HepG2 (cell line): Measurements from ENCODE around the gene GABARAPL2. TPM values are rescaled to one million over a fixed set of nuclear protein-coding genes. Genes with fewer than 3 reads are reported as not detected.

Source experiments
- ATAC-seq: fragments of 200-7000 bp; cut with Tn5 transposase; 3 replicates; pipeline ENCODE4 v1.9.1; 2020; ENCODE audit warnings: mild to moderate bottlenecking, moderate library complexity
- BruUV-seq: library from RNA; stranded (reverse); fragments of 400-500 nt; replicated peaks from 2 replicates; lab custom pipeline; 2021; lab: Mats Ljungman, UMichigan
- CTCF ChIA-PET: fragments of 300-600 bp; formaldehyde crosslinking; extraction: SDS; loops from one replicate; lab custom pipeline; 2021; ENCODE audit warnings: low total read pairs, inconsistent platforms, low intra/inter-chr PET ratio; lab: Yijun Ruan, JAX
- POLR2A ChIA-PET: fragments of 350-600 bp; sonication (Branson Sonifier 250); formaldehyde crosslinking; loops from one replicate; lab custom pipeline; 2020; ENCODE audit warnings: antibody characterized with exemption, inconsistent platforms; lab: Yijun Ruan, JAX
- DNase-seq: peaks from one replicate; pipeline ENCODE4 v3.0.0-alpha.2; 2015; ENCODE audit warnings: low spot score
- FAIRE-seq: peaks from 3 replicates; lab custom pipeline; 2011; peaks lifted over from hg19 to GRCh38; lab: Jason Lieb, UNC
- H2AFZ ChIP-seq: one replicate; pipeline ENCODE4 v1.6.1; 2011; ENCODE audit warnings: low read length, inconsistent platforms
- H3K27ac ChIP-seq: fragments of 300-600 bp; 3 replicates; pipeline ENCODE4 v1.8.0; 2011; ENCODE audit warnings: mixed run types, mild to moderate bottlenecking, mixed read lengths, low read length, inconsistent platforms; ENCODE audit not compliant: insufficient read depth; ENCODE audit errors: extremely low read length
- H3K27me3 ChIP-seq, 2 experiments: fragments of 200-600 bp in 1 of 2; 2 replicates in 1 of 2; 3 replicates in 1 of 2; pipeline versions ENCODE4 v1.6.0 to v1.8.0; 2011; ENCODE audit warnings: low read length in 2 of 2, mild to moderate bottlenecking in 2 of 2, moderate library complexity in 2 of 2, inconsistent platforms in 1 of 2; ENCODE audit not compliant: insufficient read depth in 2 of 2, control insufficient read depth in 1 of 2
- H3K36me3 ChIP-seq, 2 experiments: fragments of 200-600 bp in 1 of 2; replicated peaks in 1 of 2; 2 replicates in 1 of 2; 3 replicates in 1 of 2; pipeline versions ENCODE4 v1.5.1 to v1.8.0; 2011; ENCODE audit warnings: low read length in 2 of 2, inconsistent platforms in 1 of 2; ENCODE audit not compliant: insufficient read depth in 2 of 2, control insufficient read depth in 1 of 2
- H3K4me1 ChIP-seq: 2 replicates; pipeline ENCODE4 v1.5.1; 2012; ENCODE audit warnings: low read length, inconsistent platforms; ENCODE audit not compliant: insufficient read depth
- H3K4me2 ChIP-seq: 2 replicates; pipeline ENCODE4 v1.6.0; 2011; ENCODE audit warnings: low read depth, low read length, inconsistent platforms
- H3K4me3 ChIP-seq, 3 experiments: fragments of 200-600 bp in 1 of 3; sonication (generic), shearing (Covaris generic) in 1 of 3; replicated peaks in 1 of 3; 2 replicates each; pipeline ENCODE4 v1.5.1; 2011 to 2016; ENCODE audit warnings: low read length in 3 of 3, inconsistent platforms in 2 of 3, low read depth in 2 of 3, mild to moderate bottlenecking in 2 of 3, control low read depth in 1 of 3, mixed read lengths in 1 of 3; ENCODE audit not compliant: insufficient read depth in 1 of 3
- H3K79me2 ChIP-seq: one replicate; pipeline ENCODE4 v1.6.1; 2011; ENCODE audit warnings: low read length, inconsistent platforms; ENCODE audit not compliant: insufficient read depth
- H3K9ac ChIP-seq: 2 replicates; pipeline ENCODE4 v1.6.0; 2011; ENCODE audit warnings: mild to moderate bottlenecking, low read depth, low read length, inconsistent platforms; ENCODE audit not compliant: insufficient read depth
- H3K9me3 ChIP-seq: 2 replicates; pipeline ENCODE4 v1.5.1; 2012; ENCODE audit warnings: mild to moderate bottlenecking, low read length
- H4K20me1 ChIP-seq: 2 replicates; pipeline ENCODE4 v1.6.0; 2011; ENCODE audit warnings: inconsistent platforms, mild to moderate bottlenecking, low read length, moderate library complexity; ENCODE audit not compliant: insufficient read depth
- FLYWCH1 ChIP-seq: sonication (generic); formaldehyde crosslinking; IDR thresholded peaks from 2 replicates; pipeline ENCODE4 v1.8.1; 2023; ENCODE audit warnings: mild to moderate bottlenecking, missing genetic modification reagents
- MNT ChIP-seq: fragments of 450-650 bp; IDR thresholded peaks from 2 replicates; pipeline ENCODE4 v1.6.1; 2016
- NAIF1 ChIP-seq: sonication (generic); formaldehyde crosslinking; IDR thresholded peaks from 2 replicates; pipeline ENCODE4 v1.5.0; 2020; ENCODE audit warnings: mild to moderate bottlenecking, missing genetic modification reagents, borderline replicate concordance
- NCOR1 ChIP-seq: fragments of 200-600 bp; sonication (generic); IDR thresholded peaks from 2 replicates; pipeline ENCODE4 v1.7.0; 2017; ENCODE audit warnings: antibody characterized with exemption, low read length, borderline replicate concordance
- NR2F6 ChIP-seq, 2 experiments: IDR thresholded peaks; 2 replicates each; pipeline ENCODE4 v1.6.1; 2016; ENCODE audit warnings: antibody characterized with exemption in 1 of 2, mild to moderate bottlenecking in 1 of 2
- TCF12 ChIP-seq, 2 experiments: fragments of 450-650 bp in 1 of 2; sonication (generic) in 1 of 2; formaldehyde crosslinking in 1 of 2; IDR thresholded peaks; 2 replicates each; pipeline versions ENCODE4 v1.6.1 to v1.8.0; 2017 to 2022; ENCODE audit warnings: antibody characterized with exemption in 1 of 2, mild to moderate bottlenecking in 1 of 2, missing genetic modification reagents in 1 of 2, moderate library complexity in 1 of 2
- WIZ ChIP-seq: sonication (generic); formaldehyde crosslinking; IDR thresholded peaks from 2 replicates; pipeline ENCODE4 v1.5.1; 2020; ENCODE audit warnings: mild to moderate bottlenecking, missing genetic modification reagents
- ZBTB38 ChIP-seq: sonication (generic); formaldehyde crosslinking; IDR thresholded peaks from 2 replicates; pipeline ENCODE4 v1.5.1; 2020; ENCODE audit warnings: mild to moderate bottlenecking, missing genetic modification reagents
- ZEB1 ChIP-seq: IDR thresholded peaks from 2 replicates; pipeline ENCODE4 v1.6.1; 2012; ENCODE audit warnings: mild to moderate bottlenecking, low read depth, inconsistent platforms; ENCODE audit not compliant: insufficient replicate concordance
- ZNF138 ChIP-seq: sonication (generic); formaldehyde crosslinking; IDR thresholded peaks from 2 replicates; pipeline ENCODE4 v1.5.0; 2020; ENCODE audit warnings: mild to moderate bottlenecking, low read depth, missing genetic modification reagents
- ZNF251 ChIP-seq: sonication (generic); formaldehyde crosslinking; IDR thresholded peaks from 2 replicates; pipeline ENCODE4 v1.9.0; 2021; ENCODE audit warnings: mild to moderate bottlenecking, missing genetic modification reagents
- WGBS: methylation state at CpG from one replicate; pipeline ENCODE4 v1.1.6; 2017; ENCODE audit warnings: low lambda C conversion rate; 5-methylcytosine and 5-hydroxymethylcytosine counted together
- in situ Hi-C: cut with HindIII; loops from 2 replicates; pipeline ENCODE4 v1.10.0; 2017; ENCODE audit warnings: low pct_unique_long_range_greater_than_20kb; ENCODE audit not compliant: extremely low pct_ligation_motif_present
- intact Hi-C: fragments of 100-400 bp; cut with micrococcal nuclease; formaldehyde crosslinking; loops from one replicate; pipeline ENCODE4 v1.10.0; 2022; ENCODE audit not compliant: unreplicated experiment
- polyA plus RNA-seq, 8 experiments: library from polyadenylated mRNA; depleted of rRNA in 3 of 8; stranded (reverse) in 7 of 8; unstranded in 1 of 8; fragments of >200 nt; fragmentation: Illumina TruSeq in 4 of 8; extraction: Trizol in 4 of 8; gene quantifications; 2 replicates each; pipeline versions ENCODE4 v1.2.1 to v1.2.3, GENCODE V29; 2011 to 2016; ENCODE audit warnings: low read depth in 4 of 8, missing spikeins in 1 of 8, mixed read lengths in 1 of 8; ENCODE audit not compliant: insufficient read depth in 1 of 8
- total RNA-seq, 5 experiments: library from RNA; depleted of rRNA; stranded (reverse); fragments of >200 nt; fragmentation: Illumina TruSeq; extraction: Trizol; gene quantifications; 2 replicates each; pipeline ENCODE4 v1.2.3, GENCODE V29; 2016; ENCODE audit warnings: low read depth in 1 of 5
- TF ChIP-seq, protein P1 (sequence below): sonication (generic); formaldehyde crosslinking; IDR thresholded peaks from 2 replicates; pipeline ENCODE4 v1.4.0; 2020; ENCODE audit warnings: mild to moderate bottlenecking, missing genetic modification reagents, borderline replicate concordance

Gene GABARAPL2
- total and polyA plus RNA-seq, 2 of the 13 experiments (the other 11 are each of a cell fraction or from before 2014, with no cell fraction given), result 76.4 to 83.0 TPM

DNA sequence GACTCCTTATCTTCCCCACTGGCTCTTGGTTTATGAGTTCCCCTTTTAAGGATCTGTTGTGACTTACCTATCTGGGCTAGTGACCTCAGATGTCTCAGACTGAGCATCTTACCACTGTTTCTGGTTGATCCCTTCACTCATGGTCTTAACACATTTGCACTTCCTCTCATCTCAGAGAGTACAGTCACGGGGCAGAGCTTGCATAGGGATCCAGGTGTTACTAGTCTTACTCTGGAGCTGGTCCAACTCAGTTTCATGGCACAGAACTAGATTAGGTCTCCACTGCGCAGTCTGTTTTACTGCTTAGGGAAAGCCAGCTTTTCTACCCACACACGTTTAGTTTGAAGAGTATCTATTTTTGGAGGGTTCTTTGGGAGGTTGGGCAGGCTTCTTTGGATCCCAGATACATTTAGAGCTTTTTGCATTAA lies 10.2 kb downstream of the GABARAPL2 start (continued):
- TF ChIP-seq ZNF138 (CRISPR knock-in tag), result no peak

- Histone ChIP-seq H3K4me1 (no peaks in the 10 kb centered on the region), H3K36me3 (peaks cover 12 to 54% of the 10 kb centered on the region in 2 experiments), H4K20me1 (no peaks in the 10 kb centered on the region), H3K4me2 (no peak overlapping the region), H3K9me3 (no peaks in the 10 kb centered on the region), H3K27me3 (no peaks in the 10 kb centered on the region)
- in situ Hi-C loops, result no loop called here
- ATAC-seq (no peak), FAIRE-seq (no peak)
- intact Hi-C loops, result no loop called here
- WGBS, result 95% methylated on average over 7 of the region's 7 CpGs
- no peak for TF ChIP-seq NCOR1
- no peak for TF ChIP-seq ZNF251 (CRISPR knock-in tag)
- no peak for TF ChIP-seq ZBTB38
- TF ChIP-seq NAIF1 (CRISPR knock-in tag), result no peak
- no peak for TF ChIP-seq NR2F6 (IDR thresholded peaks at IDR 0.05)
- no peak for TF ChIP-seq NR2F6 (CRISPR knock-in tag; IDR thresholded peaks at IDR 0.05)
- TF ChIP-seq, protein P1, sequence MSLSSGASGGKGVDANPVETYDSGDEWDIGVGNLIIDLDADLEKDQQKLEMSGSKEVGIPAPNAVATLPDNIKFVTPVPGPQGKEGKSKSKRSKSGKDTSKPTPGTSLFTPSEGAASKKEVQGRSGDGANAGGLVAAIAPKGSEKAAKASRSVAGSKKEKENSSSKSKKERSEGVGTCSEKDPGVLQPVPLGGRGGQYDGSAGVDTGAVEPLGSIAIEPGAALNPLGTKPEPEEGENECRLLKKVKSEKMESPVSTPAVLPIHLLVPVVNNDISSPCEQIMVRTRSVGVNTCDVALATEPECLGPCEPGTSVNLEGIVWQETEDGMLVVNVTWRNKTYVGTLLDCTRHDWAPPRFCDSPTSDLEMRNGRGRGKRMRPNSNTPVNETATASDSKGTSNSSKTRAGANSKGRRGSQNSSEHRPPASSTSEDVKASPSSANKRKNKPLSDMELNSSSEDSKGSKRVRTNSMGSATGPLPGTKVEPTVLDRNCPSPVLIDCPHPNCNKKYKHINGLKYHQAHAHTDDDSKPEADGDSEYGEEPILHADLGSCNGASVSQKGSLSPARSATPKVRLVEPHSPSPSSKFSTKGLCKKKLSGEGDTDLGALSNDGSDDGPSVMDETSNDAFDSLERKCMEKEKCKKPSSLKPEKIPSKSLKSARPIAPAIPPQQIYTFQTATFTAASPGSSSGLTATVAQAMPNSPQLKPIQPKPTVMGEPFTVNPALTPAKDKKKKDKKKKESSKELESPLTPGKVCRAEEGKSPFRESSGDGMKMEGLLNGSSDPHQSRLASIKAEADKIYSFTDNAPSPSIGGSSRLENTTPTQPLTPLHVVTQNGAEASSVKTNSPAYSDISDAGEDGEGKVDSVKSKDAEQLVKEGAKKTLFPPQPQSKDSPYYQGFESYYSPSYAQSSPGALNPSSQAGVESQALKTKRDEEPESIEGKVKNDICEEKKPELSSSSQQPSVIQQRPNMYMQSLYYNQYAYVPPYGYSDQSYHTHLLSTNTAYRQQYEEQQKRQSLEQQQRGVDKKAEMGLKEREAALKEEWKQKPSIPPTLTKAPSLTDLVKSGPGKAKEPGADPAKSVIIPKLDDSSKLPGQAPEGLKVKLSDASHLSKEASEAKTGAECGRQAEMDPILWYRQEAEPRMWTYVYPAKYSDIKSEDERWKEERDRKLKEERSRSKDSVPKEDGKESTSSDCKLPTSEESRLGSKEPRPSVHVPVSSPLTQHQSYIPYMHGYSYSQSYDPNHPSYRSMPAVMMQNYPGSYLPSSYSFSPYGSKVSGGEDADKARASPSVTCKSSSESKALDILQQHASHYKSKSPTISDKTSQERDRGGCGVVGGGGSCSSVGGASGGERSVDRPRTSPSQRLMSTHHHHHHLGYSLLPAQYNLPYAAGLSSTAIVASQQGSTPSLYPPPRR (CRISPR knock-in tag), result no peak
- TF ChIP-seq ZEB1, result no peak
- TF ChIP-seq MNT, result no peak
- TF ChIP-seq TCF12 (IDR thresholded peaks at IDR 0.05), result no peak
- TF ChIP-seq TCF12 (CRISPR knock-in tag; IDR thresholded peaks at IDR 0.05), result no peak
- TF ChIP-seq FLYWCH1 (CRISPR knock-in tag), result no peak
- TF ChIP-seq WIZ, result no peak
- TF ChIP-seq, all 625 proteins: peak for 0
- Histone ChIP-seq H3K79me2 (no peaks in the 10 kb centered on the region), H3K4me3 (no peak overlapping the region), H2AFZ (no peak overlapping the region), H3K9ac (no peak overlapping the region), H3K27ac (no peak overlapping the region)
- DNase-seq, result no peak
- CTCF ChIA-PET, result no interaction called here
- BruUV-seq, result no TSS peak
- POLR2A ChIA-PET, result no interaction called here
These were observed 12.0 kb downstream of the GABARAPL2 start for GRCh38 chr16:75578212-75578611.
